Activated CD8-positive, alpha-beta T cell treated with anti-CD3 and anti-CD28 coated beads, Interleukin-2, amount 10 ng/mL, durations not matched to agents 7 days and 5 days (primary cell): ENCODE data around the gene AHNAK. TPM values are rescaled to one million over a fixed set of nuclear protein-coding genes. Genes with fewer than 3 reads are reported as not detected.

Source experiments
- ATAC-seq: fragments of 150-1000 bp; cut with Tn5 transposase; one replicate; pipeline ENCODE4 v1.10.0; 2021; ENCODE audit warnings: moderate library complexity
- CTCF ChIA-PET: fragments of 350-600 bp; sonication (Branson Sonifier 250); formaldehyde crosslinking; loops from one replicate; lab custom pipeline; 2021; ENCODE audit warnings: antibody characterized with exemption; lab: Charles Lee
- POLR2A ChIA-PET: fragments of 350-600 bp; sonication (Branson Sonifier 250); formaldehyde crosslinking; loops from one replicate; lab custom pipeline; 2021; ENCODE audit warnings: antibody characterized with exemption; lab: Charles Lee
- DNase-seq: peaks from one replicate; pipeline ENCODE4 v3.0.0-alpha.2; 2020
- H3K27ac Mint-ChIP-seq: one replicate; pipeline ENCODE4 v1.8.0; 2021; ENCODE audit warnings: mild to moderate bottlenecking, mixed read lengths
- H3K27me3 Mint-ChIP-seq: one replicate; pipeline ENCODE4 v1.8.0; 2021; ENCODE audit warnings: low read depth, mixed read lengths
- H3K36me3 Mint-ChIP-seq: one replicate; pipeline ENCODE4 v1.8.0; 2021; ENCODE audit warnings: low read depth, mixed read lengths
- H3K4me1 Mint-ChIP-seq: one replicate; pipeline ENCODE4 v1.8.0; 2021; ENCODE audit warnings: low read depth, mixed read lengths
- H3K4me3 Mint-ChIP-seq: one replicate; pipeline ENCODE4 v1.8.0; 2021; ENCODE audit warnings: mild to moderate bottlenecking, mixed read lengths
- H3K9me3 Mint-ChIP-seq: one replicate; pipeline ENCODE4 v1.8.0; 2022; ENCODE audit warnings: mixed read lengths; ENCODE audit not compliant: insufficient read depth
- total RNA-seq, 2 experiments: library from RNA; stranded (reverse); gene quantifications; one replicate each; pipeline ENCODE4 v1.2.3, GENCODE V29; 2021

AHNAK gene
- total RNA-seq, 2 experiments from 2014 or later = 123 to 129 TPM

- no peak for DNase-seq
- POLR2A ChIA-PET = no interaction called here
- peaks cover 42% of the 10 kb centered on the region for H3K4me1 Mint-ChIP-seq
- H3K4me3 Mint-ChIP-seq = no peak overlapping the region
- no peak for ATAC-seq
- H3K9me3 Mint-ChIP-seq = no peaks in the 10 kb centered on the region
- no peaks in the 10 kb centered on the region for H3K36me3 Mint-ChIP-seq
- CTCF ChIA-PET = interaction anchor here (1.0 to 9.3 kb wide), 7 partner anchors 9 to 138 kb away, joined by 3 to 294 read pairs (median 24); partner anchors contain the start of gene AHNAK
- no peak overlapping the region for H3K27ac Mint-ChIP-seq
- peaks cover 15% of the 10 kb centered on the region for H3K27me3 Mint-ChIP-seq
Observed at GRCh38 chr11:62423012-62423411, 123.6 kb downstream of the AHNAK start.

GRCh38 chr11:62421996-62422395 is 124.6 kb downstream of the AHNAK start:
- ATAC-seq (no peak), DNase-seq (no peak)
- ChIA-PET POLR2A (interaction anchor here (1.1 kb wide), 1 partner anchor 419 kb away, joined by 3 read pairs; no protein-coding TSS in a partner anchor), CTCF (interaction anchor here (1.1 to 9.3 kb wide), 6 partner anchors 13 to 139 kb away, joined by 3 to 294 read pairs (median 8); no protein-coding TSS in a partner anchor)
- H3K4me3 Mint-ChIP-seq = no peak overlapping the region
- H3K36me3 Mint-ChIP-seq = no peaks in the 10 kb centered on the region
- peaks cover 15% of the 10 kb centered on the region for H3K27me3 Mint-ChIP-seq
- H3K4me1 Mint-ChIP-seq = peaks cover 32% of the 10 kb centered on the region
- H3K27ac Mint-ChIP-seq = peak overlapping the region; percentile 3
- no peaks in the 10 kb centered on the region for H3K9me3 Mint-ChIP-seq

- H3K4me1 Mint-ChIP-seq = peaks cover 21% of the 10 kb centered on the region
- no peak overlapping the region for H3K27ac Mint-ChIP-seq
- POLR2A ChIA-PET = no interaction called here
Observed at GRCh38 chr11:62420882-62421281, 125.7 kb downstream of the AHNAK start.

GRCh38 chr11:62419943-62420342 is 126.7 kb downstream of the AHNAK start:
- ChIA-PET CTCF (interaction anchor here (1.1 to 2.0 kb wide), 4 partner anchors 16 to 140 kb away, joined by 3 to 8 read pairs (median 4); no protein-coding TSS in a partner anchor), POLR2A (no interaction called here)
- Mint-ChIP-seq H3K4me1 (peaks cover 19% of the 10 kb centered on the region), H3K27me3 (peaks cover 18% of the 10 kb centered on the region), H3K4me3 (no peak overlapping the region), H3K9me3 (no peaks in the 10 kb centered on the region), H3K27ac (no peak overlapping the region), H3K36me3 (no peaks in the 10 kb centered on the region)
- ATAC-seq (no peak), DNase-seq (no peak)

More at GRCh38 chr11:62420882-62421281, 125.7 kb downstream of the AHNAK start:
- DNase-seq = no peak
- ATAC-seq = no peak
- peaks cover 18% of the 10 kb centered on the region for H3K27me3 Mint-ChIP-seq
- CTCF ChIA-PET = interaction anchor here (1.1 to 9.3 kb wide), 4 partner anchors 12 to 140 kb away, joined by 4 to 294 read pairs (median 52); no protein-coding TSS in a partner anchor
- H3K36me3 Mint-ChIP-seq = no peaks in the 10 kb centered on the region
- no peak overlapping the region for H3K4me3 Mint-ChIP-seq
- H3K9me3 Mint-ChIP-seq = no peaks in the 10 kb centered on the region

GRCh38 chr11:62419314-62419929 is 127.2 kb downstream of the AHNAK start:
- POLR2A ChIA-PET = interaction anchor here (0.5 kb wide), 1 partner anchor 61 kb away, joined by 3 read pairs; no protein-coding TSS in a partner anchor
- no peak for ATAC-seq
- peaks cover 13% of the 10 kb centered on the region for H3K4me1 Mint-ChIP-seq
- no peaks in the 10 kb centered on the region for H3K36me3 Mint-ChIP-seq
- CTCF ChIA-PET = interaction anchor here (1.1 to 2.0 kb wide), 5 partner anchors 17 to 141 kb away, joined by 3 to 8 read pairs (median 5); no protein-coding TSS in a partner anchor
- H3K4me3 Mint-ChIP-seq = no peak overlapping the region
- no peaks in the 10 kb centered on the region for H3K9me3 Mint-ChIP-seq
- peaks cover 18% of the 10 kb centered on the region for H3K27me3 Mint-ChIP-seq
- H3K27ac Mint-ChIP-seq = no peak overlapping the region
- no peak for DNase-seq

- peaks cover 18% of the 10 kb centered on the region for H3K27me3 Mint-ChIP-seq
- CTCF ChIA-PET = interaction anchor here (1.1 to 2.0 kb wide), 5 partner anchors 17 to 141 kb away, joined by 3 to 8 read pairs (median 5); no protein-coding TSS in a partner anchor
- no peak for ATAC-seq
- DNase-seq = no peak
- POLR2A ChIA-PET = interaction anchor here (0.5 kb wide), 1 partner anchor 62 kb away, joined by 3 read pairs; no protein-coding TSS in a partner anchor
- peaks cover 9% of the 10 kb centered on the region for H3K4me1 Mint-ChIP-seq
- no peak within 1 kb of the TSS for H3K27ac Mint-ChIP-seq
- no peaks in the 10 kb centered on the region for H3K9me3 Mint-ChIP-seq
- H3K36me3 Mint-ChIP-seq = no peaks in the 10 kb centered on the region
- no peak within 1 kb of the TSS for H3K4me3 Mint-ChIP-seq
Observed at GRCh38 chr11:62418733-62419132, 127.9 kb downstream of the AHNAK start, which contains the start of gene SCGB1A1. TSS of gene SCGB1A1 (plus strand) at chr11:62419033. CDS start at chr11:62419096, 63 bp downstream.

- CTCF ChIA-PET = interaction anchor here (1.4 to 2.0 kb wide), 3 partner anchors 23 to 142 kb away, joined by 5 to 8 read pairs (median 5); no protein-coding TSS in a partner anchor
- H3K4me3 Mint-ChIP-seq = no peak overlapping the region
- H3K27ac Mint-ChIP-seq = no peak overlapping the region
- DNase-seq = no peak
- H3K36me3 Mint-ChIP-seq = no peaks in the 10 kb centered on the region
- no peak for ATAC-seq
- POLR2A ChIA-PET = no interaction called here
- peaks cover 4% of the 10 kb centered on the region for H3K4me1 Mint-ChIP-seq
- H3K9me3 Mint-ChIP-seq = no peaks in the 10 kb centered on the region
- H3K27me3 Mint-ChIP-seq = peaks cover 12% of the 10 kb centered on the region
Observed at GRCh38 chr11:62418136-62418535, 128.5 kb downstream of the AHNAK start.

GRCh38 chr11:62416596-62416995 is 130.0 kb downstream of the AHNAK start:
- no peaks in the 10 kb centered on the region for H3K9me3 Mint-ChIP-seq
- H3K27ac Mint-ChIP-seq = no peak overlapping the region
- POLR2A ChIA-PET = no interaction called here
- CTCF ChIA-PET = no interaction called here
- H3K4me3 Mint-ChIP-seq = no peak overlapping the region
- H3K36me3 Mint-ChIP-seq = no peaks in the 10 kb centered on the region
- DNase-seq (no peak), ATAC-seq (no peak)
- H3K4me1 Mint-ChIP-seq = no peaks in the 10 kb centered on the region
- peaks cover 12% of the 10 kb centered on the region for H3K27me3 Mint-ChIP-seq

GRCh38 chr11:62413060-62413696 is 133.4 kb downstream of the AHNAK start:
- H3K4me1 Mint-ChIP-seq = no peaks in the 10 kb centered on the region

GRCh38 chr11:62411524-62411923 is 135.1 kb downstream of the AHNAK start:
- peaks cover 2% of the 10 kb centered on the region for H3K27me3 Mint-ChIP-seq
- ChIA-PET CTCF (interaction anchor here (1.0 to 1.9 kb wide), 4 partner anchors 13 to 19 kb away, joined by 3 to 5 read pairs (median 4); no protein-coding TSS in a partner anchor), POLR2A (interaction anchor here (0.6 kb wide), 1 partner anchor 35 kb away, joined by 3 read pairs; no protein-coding TSS in a partner anchor)
- DNase-seq (no peak), ATAC-seq (no peak)
- no peaks in the 10 kb centered on the region for H3K36me3 Mint-ChIP-seq
- no peaks in the 10 kb centered on the region for H3K4me1 Mint-ChIP-seq
- H3K4me3 Mint-ChIP-seq = no peak overlapping the region
- H3K9me3 Mint-ChIP-seq = no peaks in the 10 kb centered on the region
- H3K27ac Mint-ChIP-seq = no peak overlapping the region

More at GRCh38 chr11:62413060-62413696, 133.4 kb downstream of the AHNAK start:
- ATAC-seq (no peak), DNase-seq (no peak)
- ChIA-PET POLR2A (interaction anchor here (0.7 kb wide), 1 partner anchor 430 kb away, joined by 3 read pairs; no protein-coding TSS in a partner anchor), CTCF (interaction anchor here (1.0 to 2.8 kb wide), 3 partner anchors 11 to 20 kb away, joined by 3 to 18 read pairs (median 5); no protein-coding TSS in a partner anchor)
- no peak overlapping the region for H3K27ac Mint-ChIP-seq
- no peak overlapping the region for H3K4me3 Mint-ChIP-seq
- H3K27me3 Mint-ChIP-seq = peaks cover 3% of the 10 kb centered on the region
- no peaks in the 10 kb centered on the region for H3K36me3 Mint-ChIP-seq
- H3K9me3 Mint-ChIP-seq = no peaks in the 10 kb centered on the region

- Mint-ChIP-seq H3K36me3 (no peaks in the 10 kb centered on the region), H3K9me3 (no peaks in the 10 kb centered on the region), H3K27me3 (no peaks in the 10 kb centered on the region), H3K27ac (no peak overlapping the region), H3K4me1 (no peaks in the 10 kb centered on the region), H3K4me3 (no peak overlapping the region)
- DNase-seq (no peak), ATAC-seq (no peak)
- POLR2A ChIA-PET = interaction anchor here (0.6 kb wide), 1 partner anchor 35 kb away, joined by 3 read pairs; no protein-coding TSS in a partner anchor
- CTCF ChIA-PET = interaction anchor here (1.1 to 1.5 kb wide), 2 partner anchors 14 to 16 kb away, joined by 3 to 4 read pairs; no protein-coding TSS in a partner anchor
Observed at GRCh38 chr11:62410972-62411371, 135.6 kb downstream of the AHNAK start.
